ENCODE measurements around the gene TXLNG. TPM values are rescaled to one million over a fixed set of nuclear protein-coding genes. Genes with fewer than 3 reads are reported as not detected.
A peak's percentile ranks its signal among the peaks of the same experiment; 100 is the strongest.

TXLNG gene
- total and polyA plus RNA-seq, 2 donors (not counting 3 experiments of a cell fraction or from before 2014, with no cell fraction given), result 6.8 to 7.6 TPM

- H2AFZ ChIP-seq (ENCODE audit: low read depth, low read length), result no peak overlapping the region
- H3K79me2 ChIP-seq (ENCODE audit: control insufficient read depth, insufficient read depth, low read length), result no peaks in the 10 kb centered on the region
- no peak overlapping the region for H3K4me3 ChIP-seq (replicated peaks in 1 of 3; ENCODE audit: insufficient read depth in 1 of 3, low read depth in 1 of 3, low read length in 3 of 3)
- H3K27ac ChIP-seq (ENCODE audit: insufficient read depth, low read depth, low read length), result no peak overlapping the region
- no peaks in the 10 kb centered on the region for H3K9me3 ChIP-seq (replicated peaks; ENCODE audit: control insufficient read depth, insufficient read depth, low read length)
- no TSS peak for BruUV-seq (replicated peaks)
- H3K9ac ChIP-seq (replicated peaks; ENCODE audit: extremely low read depth, insufficient read depth, low read length), result no peak overlapping the region
- intact Hi-C loops (cut with micrococcal nuclease) (no loop called here), dilution Hi-C loops (cut with MboI; ENCODE audit: extremely low pct_ligation_motif_present, low sequenced_read_pairs) (no loop called here)
- DNase-seq (ENCODE audit: low read depth, low spot score), result no peak
- H3K4me2 ChIP-seq (ENCODE audit: insufficient read depth, low read length), result no peak overlapping the region
- no peak for TF ChIP-seq GATA2 (IDR thresholded peaks at IDR 0.05; ENCODE audit: insufficient read depth, insufficient read length, low read depth, low read length)
- no peak for TF ChIP-seq JUN (IDR thresholded peaks at IDR 0.05; ENCODE audit: borderline replicate concordance, insufficient read depth, insufficient read length, low read depth)
- no peak for TF ChIP-seq POLR2A (IDR thresholded peaks at IDR 0.05; ENCODE audit: low read depth, low read length)
- no peak for TF ChIP-seq CTCF (IDR thresholded peaks at IDR 0.05; ENCODE audit: extremely low read depth in 1 of 2, insufficient read depth in 1 of 2, low read depth in 1 of 2, low read length in 2 of 2)
- ChIA-PET CTCF (no interaction called here), POLR2A (no interaction called here)
- no peaks in the 10 kb centered on the region for H3K4me1 ChIP-seq (ENCODE audit: control insufficient read depth, extremely low read depth, insufficient read depth, low read length)
- peak; percentile 61 for FAIRE-seq
- H3K36me3 ChIP-seq (ENCODE audit: control insufficient read depth in 2 of 2, extremely low read depth in 1 of 2, insufficient read depth in 2 of 2, low read length in 2 of 2), result peaks cover 0 to 15% of the 10 kb centered on the region in 2 experiments
- H4K20me1 ChIP-seq (replicated peaks; ENCODE audit: control insufficient read depth, extremely low read depth, insufficient read depth, low read length), result no peaks in the 10 kb centered on the region
- no peaks in the 10 kb centered on the region for H3K9me1 ChIP-seq (replicated peaks; ENCODE audit: control insufficient read depth, extremely low read depth, insufficient read depth, low read length)
- no peaks in the 10 kb centered on the region for H3K27me3 ChIP-seq (ENCODE audit: control insufficient read depth in 2 of 2, insufficient read depth in 2 of 2, low read length in 2 of 2)
Observed at GRCh38 chrX:16743604-16744325, 42.5 kb upstream of the TXLNG start.

- Histone ChIP-seq H3K9me1 (replicated peaks; ENCODE audit: control insufficient read depth, extremely low read depth, insufficient read depth, low read length) (no peaks in the 10 kb centered on the region), H3K27me3 (ENCODE audit: control insufficient read depth in 2 of 2, insufficient read depth in 2 of 2, low read length in 2 of 2) (no peaks in the 10 kb centered on the region), H3K4me2 (ENCODE audit: insufficient read depth, low read length) (no peak overlapping the region), H3K9me3 (replicated peaks; ENCODE audit: control insufficient read depth, insufficient read depth, low read length) (no peaks in the 10 kb centered on the region), H3K79me2 (ENCODE audit: control insufficient read depth, insufficient read depth, low read length) (no peaks in the 10 kb centered on the region), H2AFZ (ENCODE audit: low read depth, low read length) (no peak overlapping the region), H3K36me3 (ENCODE audit: control insufficient read depth in 2 of 2, extremely low read depth in 1 of 2, insufficient read depth in 2 of 2, low read length in 2 of 2) (peaks cover 0 to 15% of the 10 kb centered on the region in 2 experiments), H3K4me3 (replicated peaks in 1 of 3; ENCODE audit: insufficient read depth in 1 of 3, low read depth in 1 of 3, low read length in 3 of 3) (no peak overlapping the region), H4K20me1 (replicated peaks; ENCODE audit: control insufficient read depth, extremely low read depth, insufficient read depth, low read length) (no peaks in the 10 kb centered on the region), H3K4me1 (ENCODE audit: control insufficient read depth, extremely low read depth, insufficient read depth, low read length) (no peaks in the 10 kb centered on the region), H3K27ac (ENCODE audit: insufficient read depth, low read depth, low read length) (no peak overlapping the region), H3K9ac (replicated peaks; ENCODE audit: extremely low read depth, insufficient read depth, low read length) (no peak overlapping the region)
- no peak for FAIRE-seq
- BruUV-seq (replicated peaks), result no TSS peak
- intact Hi-C loops (cut with micrococcal nuclease), result no loop called here
- ChIA-PET POLR2A (no interaction called here), CTCF (no interaction called here)
- dilution Hi-C loops (cut with MboI; ENCODE audit: extremely low pct_ligation_motif_present, low sequenced_read_pairs), result no loop called here
- DNase-seq (ENCODE audit: low read depth, low spot score), result no peak
- TF ChIP-seq POLR2AphosphoS5 (IDR thresholded peaks at IDR 0.05; ENCODE audit: insufficient read depth, low read depth, low read length) (no peak), JUN (IDR thresholded peaks at IDR 0.05; ENCODE audit: borderline replicate concordance, insufficient read depth, insufficient read length, low read depth) (no peak), CTCF (IDR thresholded peaks at IDR 0.05; ENCODE audit: extremely low read depth in 1 of 2, insufficient read depth in 1 of 2, low read depth in 1 of 2, low read length in 2 of 2) (no peak), EZH2 (IDR thresholded peaks at IDR 0.05; ENCODE audit: borderline replicate concordance, low read depth, low read length, severe bottlenecking) (no peak), FOS (IDR thresholded peaks at IDR 0.05; ENCODE audit: borderline replicate concordance, insufficient read depth, low read length) (no peak), MYC (IDR thresholded peaks at IDR 0.05; ENCODE audit: low read depth, low read length) (no peak), POLR2A (IDR thresholded peaks at IDR 0.05; ENCODE audit: low read depth, low read length) (no peak), MAX (IDR thresholded peaks at IDR 0.05; ENCODE audit: insufficient read depth, insufficient read length) (no peak), GATA2 (IDR thresholded peaks at IDR 0.05; ENCODE audit: insufficient read depth, insufficient read length, low read depth, low read length) (no peak)
Observed at GRCh38 chrX:16745102-16745501, 41.2 kb upstream of the TXLNG start.

Measured in endothelial cell of umbilical vein (primary cell).